D341Med (cell line): ENCODE measurements around the gene SMYD4.

ENCODE experiments used
- DNase-seq: peaks from one replicate; pipeline ENCODE4 v3.0.0; 2012; ENCODE audit warnings: low spot score

Gene SMYD4

DNA sequence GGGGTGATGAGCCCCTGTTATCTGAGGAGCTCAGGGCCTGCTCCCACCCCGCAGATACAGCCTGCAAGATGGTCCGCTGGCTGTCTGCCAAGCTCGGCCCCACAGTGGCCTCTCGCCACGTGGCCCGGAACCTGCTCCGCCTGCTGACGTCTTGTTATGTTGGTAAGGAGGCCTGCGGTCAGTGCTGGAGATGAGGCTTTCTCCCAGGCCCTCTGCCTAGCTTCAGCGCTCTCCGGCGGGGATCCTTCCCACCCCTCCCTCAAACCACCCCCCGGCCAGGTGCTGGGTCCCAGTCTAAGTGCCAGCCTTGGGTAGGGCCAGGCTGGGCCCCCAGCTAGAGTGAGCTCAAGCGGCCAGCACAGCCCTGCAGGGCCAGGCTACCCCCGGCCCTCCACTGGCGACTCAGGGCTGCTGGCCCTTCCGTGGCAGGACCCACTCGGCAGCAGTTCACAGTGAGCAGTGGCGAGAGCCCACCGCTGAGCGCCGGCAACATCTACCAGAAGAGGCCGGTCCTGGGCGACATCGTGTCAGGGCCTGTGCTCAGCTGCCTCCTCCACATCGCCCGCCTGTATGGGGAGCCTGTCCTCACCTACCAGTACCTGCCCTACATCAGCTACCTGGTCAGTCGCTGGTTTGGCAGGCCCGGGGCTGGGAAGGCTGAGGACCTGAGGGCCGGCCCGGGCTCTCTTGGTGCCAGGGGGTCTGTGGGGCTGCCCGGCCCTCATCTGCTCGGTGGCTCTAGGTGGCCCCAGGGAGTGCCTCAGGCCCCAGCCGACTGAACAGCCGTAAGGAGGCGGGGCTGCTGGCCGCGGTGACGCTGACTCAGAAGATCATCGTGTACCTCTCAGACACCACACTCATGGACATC is 99.1 kb downstream of the SMYD4 start:
- no peak for DNase-seq

DNA sequence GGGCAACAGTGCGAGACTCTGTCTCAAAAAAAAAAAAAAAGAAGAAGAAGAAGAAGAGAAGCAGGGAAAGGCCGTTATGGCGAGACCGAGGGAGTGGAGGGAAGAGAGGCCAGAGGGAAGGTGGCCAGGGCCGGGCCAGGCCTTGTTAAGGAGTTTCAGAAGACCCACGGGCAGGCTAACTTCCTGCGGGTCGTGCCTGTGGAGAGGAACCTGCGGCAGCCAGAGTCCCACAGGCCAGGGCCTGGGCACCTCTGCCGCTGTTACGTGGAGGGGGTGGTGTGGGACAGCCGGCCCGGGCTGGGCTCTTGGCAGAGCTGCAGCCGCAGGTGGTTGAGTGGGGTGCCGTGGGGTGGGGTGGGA is 99.8 kb downstream of the SMYD4 start:
- no peak for DNase-seq
